Keratinocyte (primary cell): Measurements from ENCODE around the gene CDIPT. TPM values are rescaled to one million over a fixed set of nuclear protein-coding genes. Genes with fewer than 3 reads are reported as not detected.

Experiments used
- DNase-seq: peaks from one replicate; pipeline ENCODE4 v3.0.0-alpha.2; 2011; ENCODE audit warnings: low read depth, missing footprints, low spot score
- FAIRE-seq: peaks from 2 replicates; lab custom pipeline; 2011; peaks lifted over from hg19 to GRCh38; lab: Jason Lieb, UNC
- H2AFZ ChIP-seq: 2 replicates; pipeline ENCODE4 v1.6.0; 2012; ENCODE audit warnings: low read length, control low read depth, inconsistent platforms; ENCODE audit not compliant: control insufficient read depth
- H3K27ac ChIP-seq: 2 replicates; pipeline ENCODE4 v1.5.1; 2011; ENCODE audit warnings: low read length; ENCODE audit not compliant: control insufficient read depth, insufficient read depth
- H3K27me3 ChIP-seq: 3 replicates; pipeline ENCODE4 v1.6.0; 2011; ENCODE audit warnings: low read length; ENCODE audit not compliant: control insufficient read depth, insufficient read depth; ENCODE audit errors: extremely low read depth
- H3K36me3 ChIP-seq, 2 experiments: 2 replicates in 1 of 2; 3 replicates in 1 of 2; pipeline ENCODE4 v1.5.1; 2011; ENCODE audit warnings: low read length in 2 of 2, mild to moderate bottlenecking in 1 of 2; ENCODE audit not compliant: control insufficient read depth in 2 of 2, insufficient read depth in 2 of 2; ENCODE audit errors: extremely low read depth in 1 of 2
- H3K4me1 ChIP-seq: 3 replicates; pipeline ENCODE4 v1.5.1; 2011; ENCODE audit warnings: low read length; ENCODE audit not compliant: control insufficient read depth, insufficient read depth; ENCODE audit errors: extremely low read depth
- H3K4me2 ChIP-seq: 3 replicates; pipeline ENCODE4 v1.6.0; 2011; ENCODE audit warnings: low read depth, low read length; ENCODE audit not compliant: control insufficient read depth, insufficient read depth; ENCODE audit errors: extremely low read depth
- H3K4me3 ChIP-seq, 3 experiments: fragments of 200-600 bp in 1 of 3; sonication (generic) in 1 of 3; 2 replicates in 2 of 3; 3 replicates in 1 of 3; pipeline ENCODE4 v1.5.1; 2011 to 2016; ENCODE audit warnings: low read length in 3 of 3, mild to moderate bottlenecking in 3 of 3, control low read depth in 2 of 3, inconsistent platforms in 1 of 3, low read depth in 1 of 3, mixed read lengths in 1 of 3, mixed run types in 1 of 3, moderate library complexity in 1 of 3; ENCODE audit not compliant: control insufficient read depth in 2 of 3, insufficient read depth in 2 of 3; ENCODE audit errors: extremely low read depth in 1 of 3
- H3K79me2 ChIP-seq: 2 replicates; pipeline ENCODE4 v1.6.0; 2012; ENCODE audit warnings: low read length; ENCODE audit not compliant: control insufficient read depth, insufficient read depth
- H3K9ac ChIP-seq: 3 replicates; pipeline ENCODE4 v1.6.0; 2011; ENCODE audit warnings: low read length; ENCODE audit not compliant: control insufficient read depth, insufficient read depth; ENCODE audit errors: extremely low read depth
- H3K9me1 ChIP-seq: 3 replicates; pipeline ENCODE4 v1.6.0; 2011; ENCODE audit warnings: low read length; ENCODE audit not compliant: control insufficient read depth, insufficient read depth; ENCODE audit errors: extremely low read depth
- H3K9me3 ChIP-seq: 2 replicates; pipeline ENCODE4 v1.5.1; 2012; ENCODE audit warnings: low read depth, low read length; ENCODE audit not compliant: control insufficient read depth
- H4K20me1 ChIP-seq: 3 replicates; pipeline ENCODE4 v1.6.0; 2011; ENCODE audit warnings: low read length; ENCODE audit not compliant: control insufficient read depth, insufficient read depth; ENCODE audit errors: extremely low read depth
- EZH2 ChIP-seq: IDR thresholded peaks from one replicate; pipeline ENCODE4 v1.6.1; 2012; ENCODE audit warnings: inconsistent platforms, mild to moderate bottlenecking, low read length, moderate library complexity
- dilution Hi-C: fragments of 300-500 bp; cut with MboI; formaldehyde crosslinking; loops from one replicate; pipeline ENCODE4 v1.7.0; 2020; ENCODE audit warnings: low sequenced_read_pairs; ENCODE audit not compliant: extremely low pct_ligation_motif_present
- polyA plus RNA-seq, 5 experiments: library from polyadenylated mRNA; depleted of rRNA in 3 of 5; stranded (reverse) in 3 of 5; stranded (forward) in 1 of 5; unstranded in 1 of 5; fragments of >200 nt; gene quantifications; 1 replicate in 1 of 5; 2 replicates in 3 of 5; 3 replicates in 1 of 5; pipeline versions ENCODE4 v1.2.1 to v1.2.3, GENCODE V29; 2011 to 2012; ENCODE audit warnings: missing spikeins in 2 of 5, low read depth in 1 of 5, low replicate concordance in 1 of 5
- TF ChIP-seq, protein P1 (sequence below), 3 experiments: IDR thresholded peaks in 1 of 3; conservative IDR thresholded peaks in 1 of 3; optimal IDR thresholded peaks in 1 of 3; 2 replicates in 2 of 3; 3 replicates in 1 of 3; pipeline versions ENCODE3 to v1.5.1; 2011; ENCODE audit warnings: low read length in 3 of 3, mild to moderate bottlenecking in 3 of 3, moderate library complexity in 2 of 3, control low read depth in 1 of 3, inconsistent platforms in 1 of 3; ENCODE audit not compliant: insufficient read depth in 2 of 3; ENCODE audit errors: extremely low read depth in 1 of 3

CDIPT gene
- polyA plus RNA-seq, 1 donor (not counting 4 experiments of a cell fraction or from before 2014, with no cell fraction given): 49.5 TPM

DNA sequence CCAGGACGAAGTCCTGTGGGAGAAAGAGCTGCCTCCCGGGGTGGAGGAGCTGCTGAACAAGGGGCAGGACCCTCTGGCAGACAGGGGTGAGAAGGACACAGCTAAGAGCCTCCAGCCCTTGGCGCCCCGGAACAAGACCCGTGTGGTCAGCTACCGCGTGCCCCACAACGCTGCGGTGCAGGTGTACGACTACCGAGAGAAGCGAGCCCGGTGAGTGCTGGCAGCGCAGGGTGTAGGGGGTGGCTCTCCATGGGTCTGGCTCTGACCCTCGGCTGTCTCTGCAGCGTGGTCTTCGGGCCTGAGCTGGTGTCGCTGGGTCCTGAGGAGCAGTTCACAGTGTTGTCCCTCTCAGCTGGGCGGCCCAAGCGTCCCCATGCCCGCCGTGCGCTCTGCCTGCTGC, 21.4 kb downstream of the CDIPT start:
- no peak overlapping the region for H3K4me3 ChIP-seq
- FAIRE-seq (no peak), DNase-seq (no peak)
- H3K9me1 ChIP-seq: no peaks in the 10 kb centered on the region
- H3K9me3 ChIP-seq: no peaks in the 10 kb centered on the region
- H4K20me1 ChIP-seq: no peaks in the 10 kb centered on the region
- dilution Hi-C loops: no loop called here
- H3K27me3 ChIP-seq: no peaks in the 10 kb centered on the region
- peaks cover 23 to 48% of the 10 kb centered on the region in 2 experiments for H3K36me3 ChIP-seq
- H3K27ac ChIP-seq: no peak overlapping the region
- no peak overlapping the region for H2AFZ ChIP-seq
- no peak overlapping the region for H3K9ac ChIP-seq
- no peaks in the 10 kb centered on the region for H3K4me1 ChIP-seq
- no peak overlapping the region for H3K4me2 ChIP-seq
- H3K79me2 ChIP-seq: no peaks in the 10 kb centered on the region
- TF ChIP-seq, protein P1, sequence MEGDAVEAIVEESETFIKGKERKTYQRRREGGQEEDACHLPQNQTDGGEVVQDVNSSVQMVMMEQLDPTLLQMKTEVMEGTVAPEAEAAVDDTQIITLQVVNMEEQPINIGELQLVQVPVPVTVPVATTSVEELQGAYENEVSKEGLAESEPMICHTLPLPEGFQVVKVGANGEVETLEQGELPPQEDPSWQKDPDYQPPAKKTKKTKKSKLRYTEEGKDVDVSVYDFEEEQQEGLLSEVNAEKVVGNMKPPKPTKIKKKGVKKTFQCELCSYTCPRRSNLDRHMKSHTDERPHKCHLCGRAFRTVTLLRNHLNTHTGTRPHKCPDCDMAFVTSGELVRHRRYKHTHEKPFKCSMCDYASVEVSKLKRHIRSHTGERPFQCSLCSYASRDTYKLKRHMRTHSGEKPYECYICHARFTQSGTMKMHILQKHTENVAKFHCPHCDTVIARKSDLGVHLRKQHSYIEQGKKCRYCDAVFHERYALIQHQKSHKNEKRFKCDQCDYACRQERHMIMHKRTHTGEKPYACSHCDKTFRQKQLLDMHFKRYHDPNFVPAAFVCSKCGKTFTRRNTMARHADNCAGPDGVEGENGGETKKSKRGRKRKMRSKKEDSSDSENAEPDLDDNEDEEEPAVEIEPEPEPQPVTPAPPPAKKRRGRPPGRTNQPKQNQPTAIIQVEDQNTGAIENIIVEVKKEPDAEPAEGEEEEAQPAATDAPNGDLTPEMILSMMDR (optimal IDR thresholded peaks at IDR 0.05 in 1 of 3, IDR thresholded peaks at IDR 0.05 in 1 of 3, conservative IDR thresholded peaks at IDR 0.05 in 1 of 3; ENCODE audit: extremely low read depth in 1 of 3, insufficient read depth in 2 of 3, low read length in 3 of 3): no peak
- no peak for TF ChIP-seq EZH2

DNA sequence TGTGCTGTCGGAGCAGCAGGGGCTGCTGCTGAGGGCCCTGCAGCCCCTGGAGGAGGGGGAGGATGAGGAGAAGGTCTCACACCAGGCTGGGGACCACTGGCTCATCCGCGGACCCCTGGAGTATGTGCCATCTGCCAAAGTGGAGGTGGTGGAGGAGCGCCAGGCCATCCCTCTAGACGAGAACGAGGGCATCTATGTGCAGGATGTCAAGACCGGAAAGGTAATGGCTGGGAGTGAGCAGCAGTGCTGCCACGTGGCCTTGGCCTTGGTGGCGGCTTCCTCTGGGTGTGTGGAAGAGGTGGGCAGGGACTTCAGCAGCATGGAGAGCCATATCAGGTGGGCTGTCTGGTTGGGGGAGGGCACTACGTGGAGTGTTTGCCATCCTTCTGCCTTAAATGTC, 22.8 kb downstream of the CDIPT start:
- no peak for DNase-seq
- no peak for TF ChIP-seq EZH2
- TF ChIP-seq, protein P1 (optimal IDR thresholded peaks at IDR 0.05 in 1 of 3, IDR thresholded peaks at IDR 0.05 in 1 of 3, conservative IDR thresholded peaks at IDR 0.05 in 1 of 3; ENCODE audit: extremely low read depth in 1 of 3, insufficient read depth in 2 of 3, low read length in 3 of 3): no peak
- Histone ChIP-seq H3K4me1 (no peaks in the 10 kb centered on the region), H3K27ac (no peak overlapping the region), H3K9me3 (no peaks in the 10 kb centered on the region), H2AFZ (no peak overlapping the region), H3K4me2 (no peak overlapping the region), H3K9ac (no peak overlapping the region), H3K9me1 (no peaks in the 10 kb centered on the region), H3K36me3 (peaks cover 18 to 43% of the 10 kb centered on the region in 2 experiments), H3K79me2 (no peaks in the 10 kb centered on the region), H4K20me1 (no peaks in the 10 kb centered on the region), H3K27me3 (no peaks in the 10 kb centered on the region), H3K4me3 (no peak overlapping the region)
- dilution Hi-C loops: no loop called here
- no peak for FAIRE-seq
